ENCODE results near the gene TRMT61B. TPM values are rescaled to one million over a fixed set of nuclear protein-coding genes. Genes with fewer than 3 reads are reported as not detected.

TRMT61B gene
- total RNA-seq, 4 donors from 2014 or later = 1.4 to 7.0 (median 6.0) TPM; not detected in 1

DNA sequence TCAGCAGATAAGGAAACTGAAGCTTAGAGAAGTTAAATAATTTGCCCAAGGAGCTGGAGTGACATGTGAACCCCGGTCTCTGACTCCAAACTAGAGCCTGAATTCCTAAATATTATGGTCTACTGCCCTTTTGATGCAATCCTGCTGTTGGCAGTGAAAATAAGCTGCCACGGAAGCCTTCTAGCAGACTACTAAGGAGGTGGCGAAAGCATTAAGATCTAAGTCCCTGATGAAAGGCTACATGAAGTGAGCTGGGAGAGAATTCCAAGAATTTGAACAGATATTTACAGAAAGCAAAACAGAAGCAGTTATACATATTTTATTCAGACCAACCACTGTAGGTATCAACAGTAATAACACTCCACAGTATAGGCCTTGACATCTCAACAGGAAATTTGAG, 28.1 kb downstream of the TRMT61B start:
- H3K36me3 ChIP-seq = no peaks in the 10 kb centered on the region
- no peaks in the 10 kb centered on the region for H3K4me1 ChIP-seq
- DNase-seq = no peak
- H3K27ac ChIP-seq = no peak overlapping the region
- H3K9me3 ChIP-seq = no peaks in the 10 kb centered on the region
- intact Hi-C loops (cut with DNase I; ENCODE audit: low total_unique reads) (no loop called here), in situ Hi-C loops (cut with MboI; ENCODE audit: low pct_ligation_motif_present in 1 of 4, low pct_unique_long_range_greater_than_20kb in 1 of 4, low sequenced_read_pairs in 3 of 4) (loop anchor here in 2 of 4 donors (25.0 kb wide), 2 partner anchors 345 to 370 kb away; no protein-coding TSS in a partner anchor)
- TF ChIP-seq EP300 (IDR thresholded peaks at IDR 0.05; ENCODE audit: low read depth) = no peak
- TF ChIP-seq, protein P1, sequence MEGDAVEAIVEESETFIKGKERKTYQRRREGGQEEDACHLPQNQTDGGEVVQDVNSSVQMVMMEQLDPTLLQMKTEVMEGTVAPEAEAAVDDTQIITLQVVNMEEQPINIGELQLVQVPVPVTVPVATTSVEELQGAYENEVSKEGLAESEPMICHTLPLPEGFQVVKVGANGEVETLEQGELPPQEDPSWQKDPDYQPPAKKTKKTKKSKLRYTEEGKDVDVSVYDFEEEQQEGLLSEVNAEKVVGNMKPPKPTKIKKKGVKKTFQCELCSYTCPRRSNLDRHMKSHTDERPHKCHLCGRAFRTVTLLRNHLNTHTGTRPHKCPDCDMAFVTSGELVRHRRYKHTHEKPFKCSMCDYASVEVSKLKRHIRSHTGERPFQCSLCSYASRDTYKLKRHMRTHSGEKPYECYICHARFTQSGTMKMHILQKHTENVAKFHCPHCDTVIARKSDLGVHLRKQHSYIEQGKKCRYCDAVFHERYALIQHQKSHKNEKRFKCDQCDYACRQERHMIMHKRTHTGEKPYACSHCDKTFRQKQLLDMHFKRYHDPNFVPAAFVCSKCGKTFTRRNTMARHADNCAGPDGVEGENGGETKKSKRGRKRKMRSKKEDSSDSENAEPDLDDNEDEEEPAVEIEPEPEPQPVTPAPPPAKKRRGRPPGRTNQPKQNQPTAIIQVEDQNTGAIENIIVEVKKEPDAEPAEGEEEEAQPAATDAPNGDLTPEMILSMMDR (IDR thresholded peaks at IDR 0.05) = no peak
- TF ChIP-seq POLR2A (IDR thresholded peaks at IDR 0.05) = no peak
- H3K4me3 ChIP-seq = no peak overlapping the region
- WGBS, 2 donors (ENCODE audit: low coverage in 1 of 2) = 61 to 83% methylated on average over 2 to 3 of the region's 3 CpGs
- no peaks in the 10 kb centered on the region for H3K27me3 ChIP-seq

- DNase-seq = no peak
- Histone ChIP-seq H3K4me3 (no peak overlapping the region), H3K27ac (no peak overlapping the region), H3K4me1 (no peaks in the 10 kb centered on the region), H3K27me3 (no peaks in the 10 kb centered on the region), H3K36me3 (no peaks in the 10 kb centered on the region), H3K9me3 (no peaks in the 10 kb centered on the region)
- WGBS, 2 donors (ENCODE audit: low coverage in 1 of 2) = 96 to 100% methylated on average over 2 of the region's 2 CpGs
- intact Hi-C loops (cut with DNase I; ENCODE audit: low total_unique reads) (no loop called here), in situ Hi-C loops (cut with MboI; ENCODE audit: low pct_ligation_motif_present in 1 of 4, low pct_unique_long_range_greater_than_20kb in 1 of 4, low sequenced_read_pairs in 3 of 4) (loop anchor here in 2 of 4 donors (25.0 kb wide), 2 partner anchors 348 to 373 kb away; no protein-coding TSS in a partner anchor)
- TF ChIP-seq, protein P1 (IDR thresholded peaks at IDR 0.05) = no peak
- no peak for TF ChIP-seq POLR2A (IDR thresholded peaks at IDR 0.05)
- TF ChIP-seq POLR2AphosphoS5 (IDR thresholded peaks at IDR 0.05) = no peak
- TF ChIP-seq EP300 (IDR thresholded peaks at IDR 0.05; ENCODE audit: low read depth) = no peak
Observed at GRCh38 chr2:28838971-28839370, 31.1 kb downstream of the TRMT61B start.

- Histone ChIP-seq H3K4me1 (no peaks in the 10 kb centered on the region), H3K27me3 (no peaks in the 10 kb centered on the region), H3K4me3 (no peak overlapping the region), H3K36me3 (no peaks in the 10 kb centered on the region), H3K9me3 (no peaks in the 10 kb centered on the region), H3K27ac (no peak overlapping the region)
- 65 to 68% methylated on average over 2 of the region's 2 CpGs for WGBS, 2 donors (ENCODE audit: low coverage in 1 of 2)
- TF ChIP-seq POLR2AphosphoS5 (IDR thresholded peaks at IDR 0.05) (no peak), POLR2A (IDR thresholded peaks at IDR 0.05) (no peak), EP300 (IDR thresholded peaks at IDR 0.05; ENCODE audit: low read depth) (no peak)
- TF ChIP-seq, protein P1 (IDR thresholded peaks at IDR 0.05) = no peak
- no peak for DNase-seq
- intact Hi-C loops (cut with DNase I; ENCODE audit: low total_unique reads) (no loop called here), in situ Hi-C loops (cut with MboI; ENCODE audit: low pct_ligation_motif_present in 1 of 4, low pct_unique_long_range_greater_than_20kb in 1 of 4, low sequenced_read_pairs in 3 of 4) (loop anchor here in 2 of 4 donors (25.0 kb wide), 2 partner anchors 352 to 377 kb away; no protein-coding TSS in a partner anchor)
Observed at GRCh38 chr2:28835781-28836180, 34.3 kb downstream of the TRMT61B start.

DNA sequence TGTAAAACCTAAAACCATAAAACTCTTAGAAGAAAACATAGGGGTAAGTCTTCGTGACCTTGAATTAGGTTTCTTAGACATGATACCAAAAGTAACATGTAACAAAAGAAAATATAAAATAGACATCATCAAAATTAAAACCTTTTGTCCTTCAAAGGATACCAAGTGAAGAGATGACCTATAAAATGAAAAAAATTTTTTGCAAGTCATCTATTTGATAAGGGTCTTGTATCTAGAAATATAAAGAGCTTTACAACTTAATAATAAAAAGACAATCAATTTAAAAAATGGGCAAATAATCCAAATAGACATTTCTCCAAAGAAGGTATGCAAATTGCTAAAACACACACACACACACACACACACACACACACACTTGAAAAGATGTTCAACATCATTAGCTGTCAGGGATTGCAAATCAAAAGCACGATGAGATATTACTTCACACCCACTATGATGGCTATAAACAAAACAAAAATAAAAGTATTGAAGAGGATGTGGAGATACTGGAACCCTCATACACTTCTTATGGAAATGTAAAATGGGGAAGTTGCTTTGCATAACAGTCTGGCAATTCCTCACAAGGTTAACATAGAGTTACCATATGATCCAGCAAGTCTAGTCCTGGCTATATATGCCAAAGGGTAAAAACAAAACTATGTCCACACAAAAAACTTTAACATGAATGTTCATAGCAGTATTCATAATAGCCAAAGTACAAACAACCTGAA, 36.2 kb downstream of the TRMT61B start:
- intact Hi-C loops (cut with DNase I; ENCODE audit: low total_unique reads) = no loop called here
- H3K36me3 ChIP-seq = no peaks in the 10 kb centered on the region
- DNase-seq = no peak
- H3K4me3 ChIP-seq = no peak overlapping the region
- H3K27ac ChIP-seq = no peak overlapping the region
- TF ChIP-seq POLR2A (IDR thresholded peaks at IDR 0.05) (no peak), EP300 (IDR thresholded peaks at IDR 0.05; ENCODE audit: low read depth) (no peak), POLR2AphosphoS5 (IDR thresholded peaks at IDR 0.05) (no peak)
- H3K9me3 ChIP-seq = no peaks in the 10 kb centered on the region
- no peaks in the 10 kb centered on the region for H3K4me1 ChIP-seq
- no peaks in the 10 kb centered on the region for H3K27me3 ChIP-seq
- 94 to 100% methylated on average over 2 of the region's 2 CpGs for WGBS, 2 donors (ENCODE audit: low coverage in 1 of 2)
- in situ Hi-C loops (cut with MboI; ENCODE audit: low pct_ligation_motif_present in 1 of 4, low pct_unique_long_range_greater_than_20kb in 1 of 4, low sequenced_read_pairs in 3 of 4) = loop anchor here in 2 of 4 donors (25.0 kb wide), 2 partner anchors 353 to 378 kb away; no protein-coding TSS in a partner anchor

Data from transverse colon (tissue), 4 donors.